Mesenteric fat pad (tissue), 1 donor: ENCODE measurements around the gene CAPN9. TPM values are rescaled to one million over a fixed set of nuclear protein-coding genes. Genes with fewer than 3 reads are reported as not detected.
"Not testable (repeated sequence)": the region's sequence is repeated elsewhere in the genome, so short reads cannot be mapped to it uniquely, and the experiment has no call there.

Experiments used
- DNase-seq: peaks from one replicate; pipeline ENCODE4 v3.0.0-alpha.2; 2020; ENCODE audit warnings: low spot score
- total RNA-seq: library from RNA; stranded (reverse); fragmentation: NEBNext Ultra II Directional; extraction: Animal tissue kit (Norgen Biotek cat#: 25700); gene quantifications from one replicate; pipeline ENCODE4 v1.2.1, GENCODE V29; 2021
- donor health status: DM: yes; HTN: yes; CAD: no.

Gene CAPN9
- total RNA-seq, 1 donor from 2014 or later: not detected

- no peak for DNase-seq
These were observed 74.9 kb downstream of the CAPN9 start for GRCh38 chr1:230822092-230822581.

GRCh38 chr1:230823426-230823825 lies 76.2 kb downstream of the CAPN9 start:
- no peak for DNase-seq

DNA sequence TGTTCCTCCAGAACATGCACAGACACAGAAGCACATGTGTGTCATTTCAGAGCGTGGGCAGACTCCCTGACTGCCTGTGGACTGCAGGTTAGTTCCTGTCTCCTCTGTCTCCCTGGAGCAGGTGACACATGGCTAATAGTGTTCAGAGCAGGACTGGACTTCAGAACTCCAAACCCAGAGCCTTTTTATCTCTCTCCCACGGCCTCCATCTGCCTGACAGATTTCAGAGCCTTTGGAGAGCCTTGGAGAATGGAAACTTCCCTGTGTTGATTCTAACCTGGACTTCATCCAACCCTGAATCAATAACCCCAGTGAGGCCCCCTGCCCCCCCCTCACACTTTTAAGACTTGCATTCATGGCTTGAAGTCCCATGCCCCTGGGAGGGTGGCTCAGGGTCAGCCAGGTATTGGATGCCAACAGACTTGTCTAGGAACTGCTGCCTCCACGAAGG lies 76.8 kb downstream of the CAPN9 start:
- DNase-seq: no peak

DNA sequence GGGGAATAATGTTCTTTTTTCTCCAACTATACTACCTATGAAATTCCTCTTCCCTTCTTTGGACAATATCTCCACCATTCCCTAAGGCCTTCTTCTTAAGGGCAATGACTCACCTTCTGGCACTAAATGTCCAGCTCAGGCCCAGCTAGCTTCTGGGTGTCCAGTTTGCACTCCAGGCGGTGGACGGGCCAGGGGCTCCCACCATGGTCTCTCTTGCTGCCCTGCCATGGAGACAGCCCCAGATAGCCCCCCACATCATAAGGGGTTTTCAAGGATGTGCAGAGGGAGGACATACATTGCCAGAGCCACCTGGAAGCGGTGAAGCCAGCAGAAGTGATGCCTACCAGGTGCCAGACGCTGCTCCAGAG lies 77.3 kb downstream of the CAPN9 start:
- DNase-seq: no peak

GRCh38 chr1:230824919-230825721 lies 77.9 kb downstream of the CAPN9 start:
- DNase-seq: no peak

DNA sequence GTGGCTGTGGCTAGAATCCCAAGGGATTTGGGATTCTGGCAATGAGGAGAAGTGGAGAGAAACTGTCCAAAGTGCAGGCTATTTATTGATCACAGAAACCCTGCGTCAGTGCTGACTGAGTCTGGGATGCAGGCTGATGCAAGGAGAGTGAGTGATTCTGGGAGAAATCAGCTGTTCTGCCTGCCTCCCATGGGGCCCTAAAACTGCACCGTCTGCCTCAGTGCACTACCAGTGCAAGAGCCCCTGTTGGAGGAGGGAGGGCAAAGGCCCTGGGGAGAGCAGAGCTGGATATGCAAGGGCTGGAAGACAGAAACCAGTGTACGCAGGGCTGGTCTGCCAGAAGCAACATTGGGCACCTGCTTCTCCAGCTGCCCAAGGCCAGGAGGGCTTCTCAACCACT lies 78.6 kb downstream of the CAPN9 start:
- DNase-seq: no peak

DNA sequence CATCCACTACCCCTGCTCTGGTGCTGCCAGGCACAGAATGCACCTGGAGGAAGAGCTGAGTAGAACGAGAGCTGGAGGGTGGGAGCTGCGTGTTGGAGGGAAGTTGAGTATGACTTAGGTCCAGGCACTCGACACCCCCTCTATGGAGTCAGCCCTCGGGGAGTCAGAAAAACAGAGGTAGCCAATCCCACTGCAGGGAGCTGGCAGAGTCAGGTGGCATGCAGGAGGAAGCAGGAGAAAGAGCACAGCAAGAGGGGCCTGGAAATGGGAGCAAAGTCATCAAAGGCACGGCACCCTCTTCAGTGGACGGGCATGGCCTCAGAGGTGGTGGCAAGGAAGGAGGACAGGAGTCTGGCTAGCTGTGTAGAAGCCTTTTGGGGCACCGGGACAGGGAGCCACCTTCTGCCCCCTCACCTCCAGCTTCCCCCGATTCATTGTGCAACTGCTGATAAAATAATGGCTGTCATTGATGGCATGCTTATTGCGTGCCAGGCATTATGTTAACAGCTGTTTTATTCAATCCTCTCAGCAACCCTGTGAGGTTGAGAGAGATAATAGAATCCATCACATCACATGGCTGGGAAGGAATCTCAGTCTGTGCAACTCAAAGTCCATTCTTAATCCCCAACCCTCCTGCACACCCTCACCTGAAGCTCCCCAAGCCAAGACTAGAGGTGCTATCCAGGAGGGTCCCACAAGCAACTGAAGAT lies 79.1 kb downstream of the CAPN9 start:
- DNase-seq: no peak

DNA sequence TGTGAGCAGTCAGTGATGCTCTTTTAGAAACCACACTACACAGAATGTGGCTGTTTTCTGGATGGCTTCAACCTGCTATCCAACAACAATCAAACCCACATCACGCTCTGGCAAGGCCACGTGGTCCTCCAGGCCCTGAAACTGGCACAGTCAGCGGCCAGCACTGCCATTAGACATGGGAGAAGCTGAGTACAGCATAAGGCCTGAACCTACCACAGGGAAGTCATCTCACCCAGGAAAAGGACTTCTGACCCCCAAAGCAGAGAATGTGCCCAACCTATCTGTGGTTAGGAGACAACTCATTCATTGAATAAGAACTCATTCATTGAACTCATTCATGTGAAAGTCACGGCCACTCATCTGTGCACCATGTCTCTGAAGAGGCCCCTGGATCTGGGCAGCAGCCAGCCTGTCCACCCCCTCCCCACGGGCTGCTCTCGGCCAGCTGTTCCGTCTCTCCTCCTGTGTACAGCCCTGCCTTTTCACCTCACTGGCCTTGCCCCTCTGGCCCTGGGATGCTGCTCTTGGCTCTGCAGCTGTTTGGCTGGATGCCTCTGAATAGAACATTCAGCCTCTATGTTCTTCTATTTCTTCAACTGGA lies 80.0 kb downstream of the CAPN9 start:
- no peak for DNase-seq

DNA sequence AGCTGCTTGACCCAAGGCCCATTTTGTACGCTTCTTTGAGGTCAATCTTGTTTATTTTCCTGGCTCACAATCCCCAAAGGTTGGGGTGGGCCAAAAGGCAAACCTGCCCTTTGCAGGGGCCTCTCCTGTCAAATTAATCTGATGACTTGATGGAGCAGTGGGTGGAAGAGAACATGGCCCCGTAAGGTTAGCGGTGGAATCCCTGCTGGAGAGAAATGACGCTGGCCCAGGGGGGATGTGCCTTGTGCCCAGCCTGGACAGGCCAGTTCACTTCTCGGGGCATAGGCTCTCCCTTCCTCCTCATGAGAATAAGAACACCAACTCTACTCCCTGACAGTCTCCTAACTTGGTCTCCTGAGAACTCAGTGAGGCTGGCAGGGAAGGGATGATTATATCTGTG lies 80.6 kb downstream of the CAPN9 start:
- no peak for DNase-seq

DNA sequence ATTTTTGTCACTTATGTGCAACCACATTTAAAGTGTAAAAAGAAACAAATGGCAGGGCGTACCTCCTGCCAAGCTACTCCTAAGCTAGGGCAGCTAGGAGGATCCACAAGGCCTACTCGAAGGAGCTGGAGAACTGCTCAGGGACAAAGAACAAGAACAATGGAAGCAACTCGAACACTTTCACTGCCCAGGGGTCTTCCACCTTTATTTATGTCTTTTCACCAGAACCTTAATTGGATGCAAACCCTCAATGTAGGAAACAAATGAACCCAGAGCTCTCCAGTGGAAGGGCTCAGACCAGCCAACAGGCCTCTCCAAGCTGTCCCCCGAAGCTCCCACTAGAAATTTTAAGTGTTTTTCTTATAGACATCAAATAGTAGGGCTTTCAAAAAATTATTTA lies 81.2 kb downstream of the CAPN9 start:
- no peak for DNase-seq

DNA sequence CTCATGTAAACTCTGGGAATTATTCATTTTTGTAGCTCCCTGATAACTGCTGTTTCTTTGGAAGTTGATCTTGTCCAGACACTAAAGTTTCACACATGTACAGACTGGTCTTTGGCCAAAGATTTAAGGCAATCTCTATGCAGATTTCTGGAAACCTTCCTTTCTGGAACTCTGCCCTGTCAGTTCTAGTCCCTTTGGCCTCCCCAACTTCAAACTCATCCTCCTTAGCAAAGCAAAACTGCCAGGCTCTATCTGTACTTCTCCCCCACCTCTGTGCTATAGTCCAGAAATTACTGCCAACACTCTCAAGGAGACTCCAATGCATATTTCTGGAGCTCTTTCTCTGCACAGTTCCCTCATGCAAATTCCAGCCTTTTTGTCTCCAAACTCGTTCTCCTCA lies 84.6 kb downstream of the CAPN9 start:
- DNase-seq: no peak

DNA sequence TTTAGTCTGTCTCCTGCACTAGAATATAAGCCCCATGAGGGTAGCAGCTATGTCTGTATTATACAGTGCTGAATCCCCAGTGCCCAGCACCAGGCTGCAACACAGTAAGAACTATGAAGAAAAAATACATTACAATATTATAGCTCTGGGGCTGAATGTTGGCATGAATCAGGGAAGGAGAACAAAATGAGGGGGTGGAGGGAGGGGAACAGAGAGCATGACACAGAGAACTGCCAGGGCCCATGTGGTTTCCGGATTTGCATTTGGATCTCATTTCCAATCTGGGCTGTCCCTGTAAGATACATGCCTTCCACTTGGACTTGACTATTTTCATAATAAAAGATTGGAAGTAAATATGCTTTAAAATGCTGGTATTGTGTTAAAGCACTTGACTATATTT lies 85.3 kb downstream of the CAPN9 start:
- DNase-seq: no peak

GRCh38 chr1:230833511-230833910 lies 86.3 kb downstream of the CAPN9 start:
- DNase-seq: no peak

- DNase-seq: no peak
These were observed 87.1 kb downstream of the CAPN9 start for GRCh38 chr1:230834292-230834691.

GRCh38 chr1:230836347-230836746 lies 89.2 kb downstream of the CAPN9 start:
- no peak for DNase-seq

GRCh38 chr1:230836793-230837192 lies 89.6 kb downstream of the CAPN9 start:
- no peak for DNase-seq

GRCh38 chr1:230839173-230839572 lies 92.0 kb downstream of the CAPN9 start:
- DNase-seq: no peak

DNA sequence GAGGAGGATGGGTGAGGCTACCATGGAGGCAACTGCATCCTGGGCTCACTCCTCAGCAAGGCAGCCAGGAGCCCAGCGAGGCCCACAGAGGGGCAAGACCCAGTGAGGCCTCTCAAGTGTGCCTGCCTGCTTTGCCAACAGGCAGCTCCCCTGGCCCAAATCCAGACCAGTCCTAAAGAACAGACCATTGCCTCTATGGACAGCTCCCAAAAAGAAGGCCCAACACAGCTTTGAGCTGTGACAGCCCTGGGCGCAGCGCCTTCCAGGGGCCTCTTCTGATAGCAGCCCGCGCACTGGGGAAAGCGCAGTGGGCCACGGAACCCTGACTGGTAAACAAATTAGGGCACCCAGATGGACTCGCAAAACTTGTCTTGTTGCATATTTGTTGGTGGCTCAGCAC lies 95.6 kb downstream of the CAPN9 start:
- DNase-seq: no peak

GRCh38 chr1:230843503-230844309 lies 96.5 kb downstream of the CAPN9 start:
- no peak for DNase-seq

DNA sequence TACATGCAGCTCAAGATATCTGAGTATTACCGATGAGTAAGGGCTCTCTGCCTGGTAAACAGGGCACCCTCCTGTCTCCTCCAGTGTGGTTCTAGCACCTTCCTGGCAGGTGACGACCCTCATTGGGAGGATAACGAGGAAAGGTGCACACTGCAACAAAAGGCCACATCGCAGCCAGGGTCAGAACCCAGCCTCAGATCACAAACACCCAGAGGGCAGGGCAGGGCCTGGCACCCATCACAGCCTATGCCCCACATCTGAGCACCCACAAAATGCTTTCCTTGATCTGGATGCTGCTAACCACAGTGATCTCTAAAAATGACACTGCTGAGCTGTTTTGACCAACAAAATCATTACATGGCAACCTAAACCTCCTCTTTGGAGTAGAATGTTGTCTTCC lies 97.4 kb downstream of the CAPN9 start:
- no peak for DNase-seq

- DNase-seq: not testable (repeated sequence)
These were observed 98.0 kb downstream of the CAPN9 start for GRCh38 chr1:230845184-230845583.
